Renal cortical epithelial cell (primary cell): ENCODE measurements around the gene NUCKS1. TPM values are rescaled to one million over a fixed set of nuclear protein-coding genes. Genes with fewer than 3 reads are reported as not detected.
"Not testable (repeated sequence)": the region's sequence is repeated elsewhere in the genome, so short reads cannot be mapped to it uniquely, and the experiment has no call there.

ENCODE experiments used
- DNase-seq: peaks from one replicate; pipeline ENCODE4 v3.0.0-alpha.2; 2011; ENCODE audit warnings: low read depth
- total RNA-seq: library from RNA; depleted of rRNA; stranded (reverse); fragments of >200 nt; gene quantifications from 2 replicates; pipeline ENCODE4 v1.2.3, GENCODE V29; 2014

Gene NUCKS1
- total RNA-seq, 1 donor from 2014 or later = 120 TPM

GRCh38 chr1:205729945-205730610 lies 19.9 kb downstream of the NUCKS1 start:
- no peak for DNase-seq

GRCh38 chr1:205726619-205727125 lies 23.3 kb downstream of the NUCKS1 start:
- DNase-seq = peak; percentile 61

GRCh38 chr1:205725514-205725913 lies 24.5 kb downstream of the NUCKS1 start:
- DNase-seq = no peak

GRCh38 chr1:205720740-205721139 lies 29.2 kb downstream of the NUCKS1 start:
- DNase-seq = not testable (repeated sequence)

- no peak for DNase-seq
Observed at GRCh38 chr1:205719762-205720161, 30.2 kb downstream of the NUCKS1 start.

- DNase-seq = no peak
Observed at GRCh38 chr1:205719015-205719414, 31.0 kb downstream of the NUCKS1 start.

- DNase-seq = no peak
Observed at GRCh38 chr1:205716371-205717132, 33.4 kb downstream of the NUCKS1 start.

GRCh38 chr1:205715628-205716027 lies 34.4 kb downstream of the NUCKS1 start:
- DNase-seq = no peak

GRCh38 chr1:205714906-205715246 lies 35.1 kb downstream of the NUCKS1 start:
- DNase-seq = no peak

GRCh38 chr1:205714190-205714905 lies 35.6 kb downstream of the NUCKS1 start:
- DNase-seq = peak; percentile 30

- peak; percentile 78 for DNase-seq
Observed at GRCh38 chr1:205711105-205712048, 38.6 kb downstream of the NUCKS1 start.

- DNase-seq = no peak
Observed at GRCh38 chr1:205710201-205711062, 39.5 kb downstream of the NUCKS1 start.

GRCh38 chr1:205709640-205710039 lies 40.3 kb downstream of the NUCKS1 start:
- DNase-seq = no peak

- DNase-seq = peak; percentile 48
Observed at GRCh38 chr1:205709059-205709398, 41.0 kb downstream of the NUCKS1 start.

GRCh38 chr1:205706601-205707502 lies 43.1 kb downstream of the NUCKS1 start:
- DNase-seq = peak; percentile 26

- DNase-seq = no peak
Observed at GRCh38 chr1:205704903-205705302, 45.1 kb downstream of the NUCKS1 start.

GRCh38 chr1:205703072-205703471 lies 46.9 kb downstream of the NUCKS1 start:
- no peak for DNase-seq

GRCh38 chr1:205701891-205702290 lies 48.1 kb downstream of the NUCKS1 start:
- no peak for DNase-seq

- no peak for DNase-seq
Observed at GRCh38 chr1:205701420-205701819, 48.6 kb downstream of the NUCKS1 start.
